Activated naive CD4-positive, alpha-beta T cell treated with anti-CD3 and anti-CD28 coated beads, Interleukin-2, amount 10 ng/mL, durations not matched to agents 7 days and 5 days (primary cell): ENCODE measurements around the gene MYO9A.
"Not testable (repeated sequence)": the region's sequence is repeated elsewhere in the genome, so short reads cannot be mapped to it uniquely, and the experiment has no call there.

Experiments
- CTCF ChIA-PET: fragments of 350-600 bp; sonication (Branson Sonifier 250); formaldehyde crosslinking; loops from one replicate; lab custom pipeline; 2021; ENCODE audit warnings: antibody characterized with exemption; lab: Charles Lee
- DNase-seq: peaks from one replicate; pipeline ENCODE4 v3.0.0-alpha.2; 2020
- H3K27ac Mint-ChIP-seq: one replicate; pipeline ENCODE4 v1.8.0; 2021; ENCODE audit warnings: mild to moderate bottlenecking, moderate library complexity, mixed read lengths
- H3K27me3 Mint-ChIP-seq: one replicate; pipeline ENCODE4 v1.8.0; 2021; ENCODE audit warnings: mild to moderate bottlenecking, mixed read lengths
- H3K36me3 Mint-ChIP-seq: one replicate; pipeline ENCODE4 v1.8.0; 2021; ENCODE audit warnings: mixed read lengths
- H3K4me1 Mint-ChIP-seq: one replicate; pipeline ENCODE4 v1.8.0; 2021; ENCODE audit warnings: mixed read lengths
- H3K4me3 Mint-ChIP-seq: one replicate; pipeline ENCODE4 v1.8.0; 2021; ENCODE audit warnings: mild to moderate bottlenecking, moderate library complexity, mixed read lengths
- H3K9me3 Mint-ChIP-seq: one replicate; pipeline ENCODE4 v1.8.0; 2021; ENCODE audit warnings: mixed read lengths

Gene MYO9A

DNA sequence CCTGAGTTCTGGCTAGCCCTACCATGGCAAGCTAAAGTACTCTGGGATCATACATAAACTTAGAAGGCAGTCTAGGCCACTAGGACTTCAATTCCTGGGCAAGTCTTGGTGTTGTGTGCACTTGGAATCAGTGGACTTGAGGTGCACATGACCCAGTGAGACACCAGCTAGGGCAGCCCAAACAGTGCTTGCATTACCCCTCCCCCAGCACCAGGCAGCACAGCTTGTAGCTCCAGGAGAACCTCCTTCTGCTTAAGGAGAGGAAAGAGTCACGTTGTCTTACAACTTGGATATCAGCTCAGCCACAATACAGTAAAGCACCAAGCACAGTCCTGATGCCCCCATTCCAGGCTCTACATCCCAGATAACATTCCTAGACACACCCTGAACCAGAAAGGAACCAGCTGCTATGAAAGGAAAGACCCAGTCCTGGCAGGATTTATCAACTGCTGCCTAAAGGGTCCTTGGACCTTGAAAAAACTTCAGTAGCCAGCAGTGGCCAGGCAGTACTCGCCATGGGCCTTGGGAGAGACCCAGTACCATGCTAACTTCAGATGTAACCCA is 57.2 kb downstream of the MYO9A start:
- no peak overlapping the region for H3K4me3 Mint-ChIP-seq
- H3K27ac Mint-ChIP-seq, result no peak overlapping the region
- H3K9me3 Mint-ChIP-seq, result peaks cover 7% of the 10 kb centered on the region
- CTCF ChIA-PET, result no interaction called here
- H3K27me3 Mint-ChIP-seq, result no peaks in the 10 kb centered on the region
- no peak for DNase-seq
- peaks cover 5% of the 10 kb centered on the region for H3K4me1 Mint-ChIP-seq
- no peaks in the 10 kb centered on the region for H3K36me3 Mint-ChIP-seq

DNA sequence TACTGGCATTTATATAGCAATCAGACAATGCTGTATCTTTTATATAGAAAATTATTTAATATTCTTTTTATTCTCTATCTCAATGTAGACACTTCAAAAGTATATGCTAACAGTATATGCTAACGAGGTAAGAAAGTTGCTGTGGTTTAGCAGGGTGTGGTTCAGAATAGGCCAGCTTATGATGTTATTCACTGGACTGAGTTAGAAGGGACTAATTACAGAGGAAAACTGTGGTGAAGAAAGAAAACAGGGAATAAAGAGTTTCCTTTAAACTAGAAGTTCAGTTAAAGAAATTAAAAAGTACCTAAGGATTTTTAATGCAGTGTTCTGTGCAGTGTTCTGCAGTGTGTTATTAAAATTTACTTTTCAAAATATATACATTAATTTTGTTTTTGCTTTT is 59.4 kb downstream of the MYO9A start:
- CTCF ChIA-PET, result no interaction called here
- DNase-seq, result no peak
- Mint-ChIP-seq H3K9me3 (peaks cover 7% of the 10 kb centered on the region), H3K27me3 (no peaks in the 10 kb centered on the region), H3K27ac (no peak overlapping the region), H3K36me3 (no peaks in the 10 kb centered on the region), H3K4me1 (peaks cover 5% of the 10 kb centered on the region), H3K4me3 (no peak overlapping the region)

DNA sequence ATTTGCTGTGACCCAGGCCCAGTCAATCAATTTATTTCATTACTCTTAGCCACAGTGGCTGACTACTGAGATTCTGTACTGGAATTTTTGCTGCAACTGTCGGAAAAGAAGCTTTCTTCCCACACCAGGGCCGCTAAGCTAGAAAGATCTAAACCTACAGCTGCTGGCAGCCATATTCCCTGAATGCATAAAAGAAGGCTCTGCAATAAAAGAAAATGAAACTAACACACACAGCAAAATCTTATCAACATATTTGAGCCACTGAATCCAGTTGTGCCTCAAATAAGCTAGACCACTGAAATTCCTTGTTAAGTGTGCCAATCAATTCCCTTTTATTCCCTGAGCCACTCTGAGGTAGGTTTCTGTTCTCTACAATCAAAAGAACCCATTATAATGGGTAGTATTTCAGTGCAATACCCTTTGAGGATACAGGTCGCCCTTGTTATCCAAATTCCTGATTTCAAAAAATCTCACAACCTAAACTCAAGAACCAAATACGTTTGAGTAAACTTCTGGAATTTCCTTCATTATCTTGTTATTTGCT is 60.3 kb downstream of the MYO9A start:
- no peak for DNase-seq
- peaks cover 9% of the 10 kb centered on the region for H3K9me3 Mint-ChIP-seq
- no peak overlapping the region for H3K4me3 Mint-ChIP-seq
- H3K36me3 Mint-ChIP-seq, result no peaks in the 10 kb centered on the region
- H3K27ac Mint-ChIP-seq, result no peak overlapping the region
- CTCF ChIA-PET, result no interaction called here
- peaks cover 5% of the 10 kb centered on the region for H3K4me1 Mint-ChIP-seq
- no peaks in the 10 kb centered on the region for H3K27me3 Mint-ChIP-seq

DNA sequence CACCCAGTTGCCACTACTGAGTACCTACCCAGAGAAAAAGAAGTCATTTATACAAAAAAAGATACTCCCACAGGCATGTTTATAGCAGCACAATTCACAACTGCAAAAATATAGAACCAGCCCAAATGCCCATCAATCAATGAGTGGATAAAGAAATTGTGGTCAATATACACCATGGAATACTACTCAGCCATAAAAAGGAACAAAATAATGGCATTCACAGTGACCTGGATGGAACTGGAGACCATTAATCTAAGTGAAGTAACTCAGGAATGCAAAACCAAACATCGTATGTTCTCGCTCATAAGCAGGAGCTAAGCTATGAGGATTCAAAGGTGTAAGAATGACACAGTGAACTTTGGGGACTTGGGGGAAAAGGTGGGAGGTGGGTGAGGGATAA is 61.7 kb downstream of the MYO9A start:
- CTCF ChIA-PET, H3K36me3 Mint-ChIP-seq, H3K9me3 Mint-ChIP-seq, H3K27me3 Mint-ChIP-seq, DNase-seq, H3K27ac Mint-ChIP-seq, H3K4me1 Mint-ChIP-seq, H3K4me3 Mint-ChIP-seq: not testable (repeated sequence)

DNA sequence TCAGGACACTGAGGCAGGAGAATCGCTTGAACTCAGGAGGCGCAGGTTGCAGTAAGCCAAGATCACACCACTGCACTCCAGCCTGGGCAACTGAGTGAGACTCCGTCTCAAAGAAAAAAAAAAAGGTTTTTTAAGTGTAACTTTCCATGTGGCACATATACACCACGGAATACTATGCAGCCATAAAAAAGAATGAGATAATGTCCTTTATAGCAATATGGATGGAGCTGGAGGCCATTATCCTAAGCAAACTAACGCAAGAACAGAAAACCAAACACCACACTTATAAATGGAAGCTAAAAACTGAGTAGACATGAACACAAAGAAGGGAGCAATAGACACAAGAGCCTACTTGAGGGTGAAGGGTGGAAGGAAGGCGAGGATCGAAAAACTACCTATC is 64.7 kb downstream of the MYO9A start:
- not testable (repeated sequence) for H3K9me3 Mint-ChIP-seq

DNA sequence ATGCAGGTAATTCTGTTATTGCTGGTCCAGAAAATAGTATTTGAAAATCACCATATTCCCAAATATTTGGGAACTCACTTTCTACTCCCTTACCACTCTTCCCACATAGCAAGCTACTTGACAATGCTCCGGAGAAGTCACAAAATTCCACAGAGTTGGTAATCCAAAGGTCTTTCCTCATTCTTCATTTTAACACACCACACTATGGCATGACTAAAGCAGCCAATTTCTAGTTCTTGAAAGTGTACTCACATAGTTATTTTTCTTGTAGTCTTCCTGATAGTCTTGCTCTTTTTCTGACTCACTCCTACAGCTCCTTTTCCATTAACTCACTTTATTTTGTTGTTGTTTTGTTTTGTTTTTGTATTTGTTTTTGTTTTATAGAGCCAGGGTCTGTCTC is 67.2 kb downstream of the MYO9A start:
- no peaks in the 10 kb centered on the region for H3K4me1 Mint-ChIP-seq
- H3K27me3 Mint-ChIP-seq, result no peaks in the 10 kb centered on the region
- H3K4me3 Mint-ChIP-seq, result no peak overlapping the region
- no peak for DNase-seq
- peaks cover 2% of the 10 kb centered on the region for H3K9me3 Mint-ChIP-seq
- H3K36me3 Mint-ChIP-seq, result peaks cover 4% of the 10 kb centered on the region
- H3K27ac Mint-ChIP-seq, result no peak overlapping the region
- CTCF ChIA-PET, result no interaction called here

More for the DNA sequence above, 64.7 kb downstream of the MYO9A start:
- not testable (repeated sequence) for H3K27me3 Mint-ChIP-seq, H3K27ac Mint-ChIP-seq, H3K36me3 Mint-ChIP-seq, H3K4me1 Mint-ChIP-seq, H3K4me3 Mint-ChIP-seq, DNase-seq
- CTCF ChIA-PET, result interaction anchor here (0.7 kb wide), 1 partner anchor 118 kb away, joined by 3 read pairs; no protein-coding TSS in a partner anchor

DNA sequence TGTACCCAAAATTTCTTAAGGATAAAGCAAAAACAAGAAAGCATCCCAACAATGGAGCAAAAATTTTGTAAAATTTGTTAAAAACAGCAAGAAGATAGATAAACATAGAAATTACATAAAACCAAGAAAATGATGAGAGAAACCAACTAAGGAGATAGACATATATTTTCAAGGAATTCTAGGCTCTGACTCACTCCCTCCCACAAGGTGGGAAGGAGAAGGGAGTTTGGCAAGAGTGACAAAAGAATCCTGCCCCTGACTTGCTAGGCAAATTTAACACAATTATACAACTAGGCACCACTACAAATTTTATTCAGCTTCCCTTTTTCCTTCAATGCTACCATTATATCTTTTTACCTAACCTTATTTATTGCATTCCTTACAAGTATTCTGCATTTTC is 70.9 kb downstream of the MYO9A start:
- Mint-ChIP-seq H3K36me3 (peaks cover 4% of the 10 kb centered on the region), H3K4me1 (no peaks in the 10 kb centered on the region), H3K9me3 (no peaks in the 10 kb centered on the region), H3K27ac (no peak overlapping the region), H3K27me3 (no peaks in the 10 kb centered on the region), H3K4me3 (no peak overlapping the region)
- no peak for DNase-seq
- CTCF ChIA-PET, result no interaction called here

DNA sequence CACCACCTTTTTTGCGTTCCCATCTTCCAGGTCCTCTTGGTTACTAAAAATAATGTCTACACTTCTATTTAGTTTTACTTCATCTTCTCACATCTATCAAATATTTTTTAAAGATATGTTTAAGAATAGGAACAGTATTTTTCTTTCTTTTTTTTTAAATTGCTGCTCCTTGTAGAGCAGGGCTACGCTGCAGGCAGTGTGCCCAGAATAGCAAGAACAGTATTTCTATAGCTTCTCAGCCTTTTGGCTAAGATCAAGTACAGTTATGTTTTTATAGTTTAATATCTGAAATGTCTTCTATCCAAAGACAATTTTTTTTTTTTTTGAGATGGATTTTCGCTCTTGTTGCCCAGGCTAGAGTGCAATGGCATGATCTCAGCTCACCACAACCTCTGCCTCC is 73.0 kb downstream of the MYO9A start:
- no peak for DNase-seq
- Mint-ChIP-seq H3K36me3 (peaks cover 4% of the 10 kb centered on the region), H3K9me3 (no peaks in the 10 kb centered on the region), H3K4me3 (no peak overlapping the region), H3K27me3 (no peaks in the 10 kb centered on the region), H3K4me1 (no peaks in the 10 kb centered on the region), H3K27ac (no peak overlapping the region)
- CTCF ChIA-PET, result no interaction called here

DNA sequence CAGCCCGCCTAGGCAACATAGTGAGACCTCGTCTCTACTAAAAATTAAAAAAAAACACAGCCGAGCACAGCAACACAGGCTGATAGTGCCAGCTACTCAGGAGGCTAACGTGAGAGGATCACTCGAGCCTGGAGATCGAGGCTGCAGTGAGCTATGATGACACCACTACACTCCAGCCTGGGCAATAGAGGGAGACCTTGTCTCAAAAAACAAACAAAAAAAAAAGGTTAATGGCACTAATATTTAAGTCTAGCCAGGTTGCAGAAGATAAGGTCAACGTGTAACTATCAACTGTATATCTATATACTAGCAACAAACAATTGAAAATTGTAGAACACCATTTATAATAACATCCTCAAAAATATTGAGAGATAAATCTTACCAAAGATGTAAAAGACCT is 75.1 kb downstream of the MYO9A start:
- no peaks in the 10 kb centered on the region for H3K9me3 Mint-ChIP-seq

DNA sequence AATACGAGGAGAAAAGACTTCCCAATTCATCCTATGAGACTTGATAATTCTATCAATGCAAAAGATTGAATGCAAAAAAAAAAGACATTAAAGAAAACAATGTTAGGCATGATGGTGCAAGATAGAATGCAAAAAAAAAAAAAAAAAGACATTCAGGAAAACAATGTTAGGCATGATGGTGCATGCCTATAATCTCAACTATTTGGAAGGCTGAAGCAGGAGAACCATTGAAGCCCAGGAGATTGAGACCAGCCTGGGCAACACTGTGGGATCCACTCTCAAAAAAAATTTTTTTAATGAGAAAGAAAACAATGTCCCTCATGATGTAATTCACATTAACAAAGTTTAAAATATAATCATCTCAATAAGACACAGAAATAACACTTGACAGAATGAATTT is 75.9 kb downstream of the MYO9A start:
- H3K4me1 Mint-ChIP-seq, result peaks cover 5% of the 10 kb centered on the region
- H3K27ac Mint-ChIP-seq, result no peak overlapping the region
- H3K4me3 Mint-ChIP-seq, result no peak overlapping the region
- peaks cover 4% of the 10 kb centered on the region for H3K9me3 Mint-ChIP-seq
- H3K36me3 Mint-ChIP-seq, result peaks cover 6% of the 10 kb centered on the region
- no peak for DNase-seq
- H3K27me3 Mint-ChIP-seq, result no peaks in the 10 kb centered on the region
- CTCF ChIA-PET, result no interaction called here

More for the DNA sequence above, 75.1 kb downstream of the MYO9A start:
- Mint-ChIP-seq H3K4me3 (no peak overlapping the region), H3K27me3 (no peaks in the 10 kb centered on the region), H3K4me1 (no peaks in the 10 kb centered on the region), H3K36me3 (peaks cover 4% of the 10 kb centered on the region), H3K27ac (no peak overlapping the region)
- DNase-seq, result no peak
- CTCF ChIA-PET, result no interaction called here

DNA sequence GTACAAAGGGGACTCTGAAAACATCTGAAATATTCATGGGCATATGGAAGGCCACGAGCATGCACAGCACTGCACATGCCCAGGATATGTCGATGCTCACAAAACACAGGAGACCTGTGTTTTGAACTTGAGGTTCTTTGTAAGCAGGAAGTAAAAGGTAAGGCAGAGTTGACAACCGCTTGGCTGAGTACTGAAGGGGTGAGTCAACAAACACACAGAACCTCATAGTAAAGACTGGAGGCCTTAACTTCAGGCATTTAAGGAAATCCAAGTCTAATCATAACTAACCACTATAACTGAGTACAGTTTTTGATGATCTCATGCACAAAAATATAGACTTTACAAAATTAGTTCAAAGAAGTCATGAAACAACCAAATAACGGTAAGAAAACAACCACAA is 80.6 kb downstream of the MYO9A start:
- H3K4me3 Mint-ChIP-seq, result no peak overlapping the region
- peaks cover 3% of the 10 kb centered on the region for H3K36me3 Mint-ChIP-seq
- no peak overlapping the region for H3K27ac Mint-ChIP-seq
- no peaks in the 10 kb centered on the region for H3K27me3 Mint-ChIP-seq
- no peak for DNase-seq
- CTCF ChIA-PET, result no interaction called here
- H3K9me3 Mint-ChIP-seq, result peaks cover 4% of the 10 kb centered on the region
- H3K4me1 Mint-ChIP-seq, result peaks cover 8% of the 10 kb centered on the region

DNA sequence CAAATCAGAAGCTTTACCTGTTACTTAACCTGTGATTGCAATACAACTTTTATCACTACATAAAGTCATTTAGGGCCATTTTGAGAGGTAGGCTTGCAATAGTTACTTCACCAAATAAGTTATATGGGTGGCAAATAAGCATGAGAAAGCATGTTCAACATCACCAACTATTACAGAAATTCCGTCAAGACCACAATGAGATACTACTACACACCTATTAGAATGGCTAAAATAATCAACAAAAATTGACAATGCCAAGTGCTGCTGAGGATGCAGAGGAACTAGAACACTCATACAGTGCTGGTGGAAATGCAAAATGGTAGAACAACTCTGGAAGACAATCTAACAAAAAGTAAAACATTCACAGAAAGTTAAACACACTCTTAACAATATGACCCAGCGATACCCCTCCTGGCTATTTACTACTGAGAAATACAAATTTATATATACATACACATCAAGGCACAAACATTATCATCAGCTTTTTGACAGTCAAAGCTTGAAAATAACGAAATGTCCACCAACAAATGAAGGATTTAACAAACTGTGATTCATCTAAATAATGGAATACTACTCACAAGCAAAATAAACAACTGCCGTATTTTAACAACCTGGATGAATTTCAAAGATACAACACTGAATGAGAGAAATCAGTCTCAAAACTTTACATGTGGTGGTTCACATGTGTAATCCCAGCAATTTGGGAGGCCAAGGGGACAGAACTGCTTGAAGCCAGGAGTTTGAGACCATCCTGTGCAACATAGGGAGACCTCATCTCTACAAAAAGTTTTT is 82.9 kb downstream of the MYO9A start:
- no peaks in the 10 kb centered on the region for H3K27me3 Mint-ChIP-seq

DNA sequence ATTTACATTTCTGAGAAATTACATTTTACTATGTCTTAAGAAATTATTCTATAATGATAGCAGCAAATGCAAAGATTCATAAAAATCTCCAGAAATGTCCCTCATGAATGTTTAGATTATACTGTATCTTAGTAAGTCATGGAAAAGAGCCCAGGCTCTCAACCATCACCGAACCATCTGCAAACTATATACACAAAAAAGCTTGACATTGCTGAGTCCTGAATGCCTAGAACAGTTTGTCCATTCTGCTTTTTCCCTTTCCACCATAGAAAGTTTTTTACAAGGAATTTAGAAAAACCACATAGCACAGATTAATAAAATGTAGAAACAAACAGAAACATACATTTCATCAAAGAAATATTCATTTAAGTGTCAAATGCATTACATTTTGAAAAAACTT is 83.6 kb downstream of the MYO9A start:
- CTCF ChIA-PET, result no interaction called here

More for the DNA sequence above, 82.9 kb downstream of the MYO9A start:
- Mint-ChIP-seq H3K36me3 (peaks cover 3% of the 10 kb centered on the region), H3K9me3 (peaks cover 4% of the 10 kb centered on the region), H3K27ac (no peak overlapping the region), H3K4me3 (no peak overlapping the region), H3K4me1 (peaks cover 8% of the 10 kb centered on the region)
- no peak for DNase-seq
- CTCF ChIA-PET, result no interaction called here

DNA sequence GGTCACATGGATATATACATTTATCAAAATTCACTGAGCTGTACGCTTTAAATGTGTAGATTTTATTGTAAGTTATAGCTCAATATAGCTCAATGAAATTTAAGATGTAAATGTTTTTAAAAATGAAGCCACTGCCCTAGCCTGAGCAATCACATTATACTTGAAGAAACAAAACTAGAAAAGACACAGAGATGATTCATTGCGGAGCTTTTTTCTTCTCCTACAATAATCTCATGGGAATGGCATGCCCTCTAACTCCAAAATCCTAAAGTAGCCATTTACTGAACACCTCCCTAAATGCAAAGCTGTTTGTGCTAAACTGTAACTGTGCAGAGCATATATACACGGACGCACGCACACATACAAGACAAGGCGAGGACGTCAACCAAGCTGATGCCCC is 84.2 kb downstream of the MYO9A start:
- Mint-ChIP-seq H3K4me1 (peaks cover 8% of the 10 kb centered on the region), H3K4me3 (no peak overlapping the region), H3K27ac (no peak overlapping the region), H3K9me3 (peaks cover 4% of the 10 kb centered on the region), H3K27me3 (no peaks in the 10 kb centered on the region), H3K36me3 (peaks cover 3% of the 10 kb centered on the region)
- CTCF ChIA-PET, result no interaction called here
- no peak for DNase-seq

More for the DNA sequence above, 83.6 kb downstream of the MYO9A start:
- H3K36me3 Mint-ChIP-seq, result peaks cover 3% of the 10 kb centered on the region
- DNase-seq, result no peak
- H3K27me3 Mint-ChIP-seq, result no peaks in the 10 kb centered on the region
- H3K4me3 Mint-ChIP-seq, result no peak overlapping the region
- no peak overlapping the region for H3K27ac Mint-ChIP-seq
- peaks cover 4% of the 10 kb centered on the region for H3K9me3 Mint-ChIP-seq
- H3K4me1 Mint-ChIP-seq, result peaks cover 8% of the 10 kb centered on the region

DNA sequence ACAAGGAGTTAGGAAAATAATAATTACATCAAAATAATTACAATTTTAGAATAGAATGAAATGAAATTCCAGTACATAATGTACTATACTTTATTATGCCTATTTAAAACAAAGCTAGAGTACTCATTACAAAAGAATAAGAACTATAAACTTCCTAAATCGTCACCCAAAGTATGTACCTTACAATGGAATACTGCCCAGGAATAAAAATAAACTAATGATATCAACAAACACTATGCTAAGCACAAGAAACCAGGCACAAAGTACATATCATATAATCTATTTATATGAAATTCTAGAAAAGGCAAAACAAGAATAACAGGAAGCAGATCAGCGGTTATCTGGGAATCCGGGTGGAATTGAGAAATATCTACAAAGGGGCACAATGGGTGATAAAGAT is 84.7 kb downstream of the MYO9A start:
- Mint-ChIP-seq H3K36me3 (peaks cover 3% of the 10 kb centered on the region), H3K4me1 (peaks cover 8% of the 10 kb centered on the region), H3K27ac (no peak overlapping the region), H3K27me3 (no peaks in the 10 kb centered on the region), H3K4me3 (no peak overlapping the region), H3K9me3 (peaks cover 4% of the 10 kb centered on the region)
- DNase-seq, result no peak
- CTCF ChIA-PET, result no interaction called here
